ENCODE data around the gene OR5I1.

- no peak for TF ChIP-seq POLR2AphosphoS5 (IDR thresholded peaks at IDR 0.05; ENCODE audit: low read depth, low read length)
- TF ChIP-seq POLR2A (IDR thresholded peaks at IDR 0.05; ENCODE audit: low read depth, low read length): no peak
Measured at GRCh38 chr11:55895216-55895615, 41.0 kb downstream of the OR5I1 start.

Measured in GM12891 (cell line).